Stimulated activated CD4-positive, alpha-beta T cell treated with anti-CD3 and anti-CD28 coated beads, Interleukin-1b, Interleukin-23, amount 100 ng/mL, for 24 hours (primary cell): Measurements from ENCODE around the gene PNPT1.

ENCODE experiments used
- DNase-seq, 4 experiments: peaks; one replicate each; pipeline ENCODE4 v3.0.0-alpha.2; 2020; ENCODE audit warnings: low read depth in 4 of 4, low spot score in 1 of 4

The PNPT1 gene

GRCh38 chr2:55672630-55673029, 21.0 kb downstream of the PNPT1 start:
- DNase-seq: no peak

GRCh38 chr2:55668956-55669355, 24.7 kb downstream of the PNPT1 start:
- no peak for DNase-seq

GRCh38 chr2:55653255-55653654, 40.4 kb downstream of the PNPT1 start:
- DNase-seq: no peak

DNA sequence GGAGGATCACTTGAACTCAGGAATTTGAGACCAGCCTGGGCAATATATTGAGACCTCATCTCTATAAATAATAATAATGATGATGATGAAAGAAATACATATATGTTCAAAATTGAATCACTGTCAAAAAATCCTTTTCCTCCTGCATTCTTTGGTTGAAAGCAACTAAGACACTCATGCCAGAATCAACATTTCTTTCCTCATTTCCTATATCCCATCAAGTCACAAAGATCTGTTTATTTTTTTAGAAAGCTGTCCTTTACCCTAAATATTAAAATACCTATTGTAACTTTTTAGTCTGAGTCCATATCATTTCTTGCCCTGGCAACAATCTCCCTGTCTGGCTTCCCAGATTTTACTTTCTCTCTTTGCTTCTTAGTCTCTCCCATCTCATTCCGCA, 44.4 kb downstream of the PNPT1 start:
- no peak for DNase-seq

- no peak for DNase-seq
Measured at GRCh38 chr2:55636831-55637230, 56.8 kb downstream of the PNPT1 start.

GRCh38 chr2:55628931-55629330, 64.7 kb downstream of the PNPT1 start:
- no peak for DNase-seq

DNA sequence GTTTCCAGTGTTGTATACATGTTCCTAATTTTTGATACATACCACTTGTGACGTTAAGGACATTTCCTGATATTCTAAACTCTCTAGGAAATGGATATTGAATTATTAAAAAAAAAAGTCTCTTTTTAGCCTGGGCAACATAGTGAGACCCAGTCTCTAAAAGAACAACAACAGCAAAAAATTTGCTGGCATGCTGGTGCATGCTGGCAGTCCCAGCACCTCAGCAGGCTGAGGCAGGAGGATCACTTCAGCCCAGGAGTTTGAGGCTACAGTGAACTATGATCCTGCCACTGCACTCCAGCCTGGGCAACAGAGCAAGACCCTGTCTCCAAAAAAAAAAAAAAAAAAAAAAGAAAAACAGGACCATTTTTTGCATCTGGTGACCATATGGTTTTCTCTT, 65.7 kb downstream of the PNPT1 start:
- DNase-seq: no peak

DNA sequence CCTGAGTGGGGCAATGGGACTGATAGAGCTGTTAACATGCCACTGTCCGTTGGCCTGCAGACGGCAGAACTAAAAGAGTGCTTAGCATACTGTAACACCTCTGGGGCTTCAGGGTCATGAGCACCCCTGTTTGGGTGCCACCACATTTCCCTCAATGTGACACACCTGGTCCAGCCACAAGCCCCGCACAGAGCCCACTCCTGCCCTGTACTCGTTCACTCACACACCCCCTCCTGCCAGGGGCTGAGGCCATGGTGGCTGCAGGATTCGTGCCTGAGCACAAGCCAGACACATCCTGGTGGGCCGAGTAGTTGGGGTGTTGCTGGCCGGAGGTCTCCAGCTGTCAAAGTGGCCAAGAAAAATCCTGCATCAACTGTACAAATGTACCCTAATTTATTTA, 71.8 kb downstream of the PNPT1 start:
- DNase-seq: no peak

DNA sequence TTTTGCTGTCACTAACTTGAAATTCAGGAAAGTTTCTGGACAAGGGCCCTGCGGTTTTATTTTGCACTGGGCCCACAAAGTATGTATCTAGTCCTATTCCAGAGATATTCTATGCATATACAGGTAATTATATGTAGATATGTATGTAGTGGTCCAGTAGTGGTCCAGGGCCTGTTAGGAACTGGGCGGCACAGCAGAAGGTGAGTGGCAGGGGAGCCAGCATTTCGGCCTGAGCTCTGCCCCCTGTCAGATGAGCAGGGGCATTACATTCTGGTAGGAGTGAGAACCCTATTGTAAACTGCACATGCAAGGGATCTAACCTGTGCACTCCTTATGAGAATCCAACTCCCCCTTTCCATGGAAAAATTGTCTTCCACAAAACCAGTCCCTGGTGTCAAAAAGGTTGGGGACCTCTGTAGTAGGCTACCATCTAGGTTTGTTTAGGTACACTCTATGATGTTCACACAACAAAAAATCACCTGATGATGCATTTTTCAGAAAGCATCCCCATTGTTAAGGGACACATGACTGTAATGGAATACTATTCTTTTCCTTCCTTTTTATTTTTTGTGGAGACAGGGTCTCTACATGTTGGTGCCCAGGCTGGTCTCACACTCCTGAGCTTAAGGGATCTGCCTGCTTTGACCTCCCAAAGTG, 73.4 kb downstream of the PNPT1 start:
- no peak for DNase-seq

DNA sequence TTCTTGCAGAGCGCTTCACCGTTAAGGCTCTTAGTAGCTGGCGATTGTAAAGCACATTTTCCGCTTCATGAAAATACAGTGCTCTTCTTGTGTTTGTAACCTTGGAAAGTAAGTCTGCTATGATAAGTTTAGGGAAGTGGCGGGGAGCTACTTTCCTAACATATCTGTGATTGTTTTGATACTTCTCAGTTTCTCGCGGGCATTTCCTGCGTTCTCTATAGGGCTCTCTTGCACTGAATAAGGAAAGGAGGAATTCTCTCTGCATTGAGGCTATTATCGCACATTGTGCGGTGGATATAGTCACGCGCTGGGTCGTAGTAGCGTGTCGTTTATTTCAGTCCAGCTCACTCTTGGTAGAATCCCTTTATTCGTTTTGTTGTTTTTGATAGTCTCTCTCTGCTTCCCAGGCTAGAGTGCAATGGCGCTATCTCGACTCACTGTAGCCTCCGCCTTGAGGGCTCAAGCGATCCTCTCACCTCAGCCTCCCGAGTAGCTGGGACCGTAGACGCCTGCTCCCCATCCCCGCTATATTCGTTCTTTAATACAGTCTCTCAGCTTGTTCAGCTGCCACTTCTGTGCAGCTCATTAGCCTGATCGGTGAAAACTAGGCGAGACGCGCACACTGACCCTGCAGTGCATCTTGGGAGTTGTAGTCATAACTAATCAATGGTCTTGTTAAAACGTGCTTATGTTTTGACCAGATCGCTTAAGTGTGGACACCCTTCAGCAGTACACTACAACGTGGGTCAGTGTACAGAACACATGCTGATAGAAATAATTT, 75.2 kb downstream of the PNPT1 start:
- DNase-seq: peak in 3 of 4 experiments; percentile 21 to 34 (median 31)

GRCh38 chr2:55618025-55618274, 75.7 kb downstream of the PNPT1 start:
- DNase-seq: no peak

DNA sequence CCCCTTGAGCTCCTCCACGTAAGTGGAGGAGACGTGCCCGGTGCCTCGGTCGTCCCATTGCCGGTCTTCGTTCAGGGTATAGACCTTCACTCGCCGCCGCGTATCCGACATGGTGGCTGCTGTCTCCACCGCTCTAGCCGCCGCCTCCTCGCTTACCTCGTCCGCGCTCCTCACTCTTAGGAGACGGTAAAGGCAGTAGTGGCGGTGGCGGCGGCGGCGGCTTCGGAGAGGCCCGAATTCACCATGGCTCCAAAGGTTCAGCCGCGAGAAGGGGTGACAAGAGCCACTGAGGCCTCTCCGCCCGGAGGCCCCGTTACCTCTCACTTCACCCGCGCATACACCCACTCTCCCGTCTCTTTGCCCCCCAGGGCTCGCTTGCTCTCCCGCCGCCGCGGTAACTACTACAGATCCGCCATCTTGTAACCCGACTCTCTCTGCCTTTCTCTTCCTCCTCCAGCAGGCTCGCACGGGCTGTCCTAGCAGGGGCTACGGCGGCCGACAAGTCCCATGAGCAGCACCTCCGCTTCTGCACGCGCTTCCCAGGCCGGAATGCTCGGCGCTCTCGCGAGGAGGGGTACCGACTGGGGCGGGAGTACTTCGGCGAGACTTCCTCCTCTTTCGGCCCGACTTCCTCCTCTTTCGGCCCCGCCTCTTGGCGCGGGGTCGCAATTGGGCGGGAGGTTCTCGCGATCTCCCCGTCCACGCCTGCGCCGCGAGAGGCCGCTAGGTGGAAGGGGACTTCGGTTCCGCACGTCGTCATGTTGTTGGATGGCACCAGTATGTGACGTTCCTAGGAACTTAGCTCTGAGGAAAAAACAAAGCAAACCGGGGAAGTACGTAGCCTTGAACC, 76.2 kb downstream of the PNPT1 start, which contains the start of gene PPP4R3B:
Gene PPP4R3B (minus strand): TSS at position 448 of the 850 bp plus-strand sequence. CDS start 337 bp downstream, at position 111.
- DNase-seq: peak; percentile 80 to 96 (median 90)

DNA sequence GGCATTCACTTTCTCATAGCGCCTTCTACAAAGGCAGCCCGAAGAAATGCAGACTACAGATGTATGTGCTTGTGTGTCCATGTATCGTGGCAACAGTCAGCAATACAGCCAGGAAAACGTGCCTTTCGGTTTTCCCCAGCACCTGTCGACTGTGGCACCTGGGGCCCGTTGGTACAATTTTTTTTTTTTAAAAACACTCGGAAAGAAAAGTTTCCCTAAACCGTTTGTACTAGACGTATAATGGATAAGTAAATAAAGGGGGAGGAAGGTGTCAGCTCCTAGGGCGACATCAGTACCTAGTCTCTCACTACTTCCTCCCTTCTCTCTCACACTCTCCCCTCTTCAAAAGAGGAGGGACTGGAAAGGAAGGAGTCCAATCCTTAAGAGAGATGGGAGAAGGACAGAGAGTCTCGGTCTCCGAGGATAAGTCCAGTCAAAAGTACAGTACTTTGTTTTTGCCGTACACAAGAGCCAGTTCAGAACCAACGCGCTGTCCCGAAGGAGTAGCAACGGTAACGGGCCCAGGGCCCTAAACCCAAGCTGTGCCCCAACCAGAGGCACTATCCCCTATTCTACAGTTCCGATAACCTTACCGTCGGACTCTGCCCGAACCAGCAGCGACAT, 77.0 kb downstream of the PNPT1 start:
- DNase-seq: peak in 2 of 4 experiments; percentile 8 to 20

- DNase-seq: no peak
Measured at GRCh38 chr2:55611997-55612396, 81.6 kb downstream of the PNPT1 start.

DNA sequence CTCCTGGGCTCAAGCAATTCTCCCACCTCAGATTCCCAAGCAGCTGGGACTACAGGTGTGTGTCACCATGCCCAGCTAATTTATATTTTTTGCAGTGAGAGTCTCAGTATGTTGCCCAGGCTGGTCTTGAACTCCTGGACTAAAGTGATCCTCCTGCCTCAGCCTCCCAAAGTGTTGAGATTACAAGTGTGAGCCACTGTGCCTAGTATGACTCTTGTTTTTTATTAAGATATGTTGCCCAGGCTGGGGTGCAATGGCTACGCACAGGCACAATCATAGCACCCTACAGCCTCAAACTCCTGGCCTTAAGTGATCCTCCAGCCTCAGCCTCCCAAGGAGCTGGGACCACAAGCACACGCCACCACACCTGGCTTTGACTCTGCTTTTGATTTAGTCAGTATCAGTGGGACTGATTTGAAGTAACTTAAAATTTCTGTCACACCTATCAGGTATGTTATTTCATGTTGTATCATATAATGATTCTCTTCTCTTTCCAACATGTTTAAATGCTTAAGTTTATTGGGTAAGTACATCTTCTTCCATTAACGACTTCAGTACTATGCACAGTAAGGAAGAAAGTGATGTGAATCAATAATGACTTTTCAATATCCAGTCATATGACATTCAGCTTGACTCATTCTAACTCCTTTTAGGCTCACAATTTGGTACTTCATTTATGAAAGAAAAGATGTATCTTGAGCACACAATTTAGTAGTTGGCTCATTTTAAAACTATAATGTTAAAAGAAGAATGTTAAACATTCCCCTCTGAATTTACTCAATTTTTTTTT, 82.5 kb downstream of the PNPT1 start:
- DNase-seq: no peak

- no peak for DNase-seq
Measured at GRCh38 chr2:55609938-55610578, 83.6 kb downstream of the PNPT1 start.

GRCh38 chr2:55609193-55609794, 84.3 kb downstream of the PNPT1 start:
- no peak for DNase-seq

DNA sequence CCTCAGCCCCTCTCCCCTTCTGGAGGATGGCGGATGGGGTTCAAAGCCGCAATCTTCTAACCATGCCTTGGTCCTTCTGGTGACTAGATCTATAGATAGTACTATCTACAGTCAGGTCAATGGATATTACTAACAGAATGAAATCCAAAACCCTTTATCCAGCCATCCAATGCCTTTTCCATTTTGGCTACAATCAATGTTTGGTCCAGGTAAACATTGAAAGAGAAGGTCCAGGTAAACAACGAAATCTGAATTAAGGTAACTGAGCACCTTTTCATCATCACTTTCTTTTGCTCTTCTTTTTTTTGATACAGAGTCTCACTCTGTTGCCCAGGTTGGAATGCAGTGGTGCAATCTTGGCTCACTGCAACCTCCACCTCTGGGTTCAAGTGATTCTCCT, 85.9 kb downstream of the PNPT1 start:
- DNase-seq: no peak

GRCh38 chr2:55604027-55604565, 89.5 kb downstream of the PNPT1 start:
- DNase-seq: no peak

- no peak for DNase-seq
Measured at GRCh38 chr2:55601849-55602248, 91.8 kb downstream of the PNPT1 start.
